DND-41 (cell line): Measurements from ENCODE around the gene MIOS.

Experiments used
- ATAC-seq: fragments of 200-7000 bp; cut with Tn5 transposase; 3 replicates; pipeline ENCODE4 v1.9.1; 2021; ENCODE audit warnings: low read depth; ENCODE audit not compliant: insufficient read depth
- DNase-seq: peaks from one replicate; pipeline ENCODE4 v3.0.0-alpha.2; 2020
- H2AFZ ChIP-seq: 2 replicates; pipeline ENCODE4 v1.6.0; 2012; ENCODE audit warnings: low read depth, low read length
- H3K27ac ChIP-seq: 2 replicates; pipeline ENCODE4 v1.5.1; 2012; ENCODE audit warnings: low read length, inconsistent platforms
- H3K27me3 ChIP-seq: fragments of 200-600 bp; sonication (generic); 2 replicates; pipeline ENCODE4 v1.6.0; 2012; ENCODE audit warnings: low read length, mild to moderate bottlenecking, inconsistent platforms; ENCODE audit not compliant: insufficient read depth, poor library complexity
- H3K36me3 ChIP-seq: 2 replicates; pipeline ENCODE4 v1.5.1; 2012; ENCODE audit warnings: low read length, inconsistent platforms; ENCODE audit not compliant: insufficient read depth
- H3K4me1 ChIP-seq: 2 replicates; pipeline ENCODE4 v1.5.1; 2012; ENCODE audit warnings: mild to moderate bottlenecking, low read length; ENCODE audit not compliant: insufficient read depth
- H3K4me2 ChIP-seq: 2 replicates; pipeline ENCODE4 v1.6.0; 2012; ENCODE audit warnings: mild to moderate bottlenecking, moderate library complexity, low read length, inconsistent platforms; ENCODE audit not compliant: insufficient read depth
- H3K4me3 ChIP-seq, 2 experiments: fragments of 200-600 bp in 1 of 2; shearing (Covaris generic) in 1 of 2; 2 replicates each; pipeline ENCODE4 v1.5.1; 2012 to 2016; ENCODE audit warnings: inconsistent platforms in 2 of 2, low read length in 2 of 2, mild to moderate bottlenecking in 2 of 2, low read depth in 1 of 2, moderate library complexity in 1 of 2
- H3K79me2 ChIP-seq: 2 replicates; pipeline ENCODE4 v1.6.0; 2012; ENCODE audit warnings: low read length, inconsistent platforms; ENCODE audit not compliant: insufficient read depth
- H3K9ac ChIP-seq: 2 replicates; pipeline ENCODE4 v1.6.0; 2012; ENCODE audit warnings: low read depth, mild to moderate bottlenecking, inconsistent platforms, low read length, moderate library complexity
- H3K9me3 ChIP-seq: 2 replicates; pipeline ENCODE4 v1.5.1; 2012; ENCODE audit warnings: low read length, moderate library complexity, mild to moderate bottlenecking, inconsistent platforms; ENCODE audit not compliant: insufficient read depth, severe bottlenecking
- H4K20me1 ChIP-seq: 2 replicates; pipeline ENCODE4 v1.6.0; 2012; ENCODE audit warnings: low read length; ENCODE audit not compliant: insufficient read depth
- EZH2 ChIP-seq: IDR thresholded peaks from 3 replicates; pipeline ENCODE4 v1.6.1; 2012; ENCODE audit warnings: borderline replicate concordance, low read depth, mild to moderate bottlenecking, moderate library complexity, low read length, inconsistent platforms; ENCODE audit not compliant: severe bottlenecking
- TF ChIP-seq, protein P1 (sequence below): IDR thresholded peaks from 2 replicates; pipeline ENCODE4 v1.5.1; 2012; ENCODE audit warnings: borderline replicate concordance, low read length, moderate library complexity, mild to moderate bottlenecking; ENCODE audit not compliant: poor library complexity, severe bottlenecking; ENCODE audit errors: extremely low read depth

The MIOS gene

GRCh38 chr7:7568553-7568952 lies 1.9 kb downstream of the MIOS start:
- Histone ChIP-seq H3K4me1 (peaks cover 40% of the 10 kb centered on the region), H3K9ac (0 out of 2 replicates have a peak overlapping the region, but pooled peaks have one; percentile 91), H3K79me2 (peaks cover 29% of the 10 kb centered on the region), H3K27ac (no peak overlapping the region), H2AFZ (no peak overlapping the region), H4K20me1 (no peaks in the 10 kb centered on the region), H3K4me2 (peak overlapping the region; percentile 74), H3K9me3 (no peaks in the 10 kb centered on the region), H3K36me3 (peaks cover 6% of the 10 kb centered on the region; the same call in 1 of the 2 replicates), H3K4me3 (0 out of 4 replicates have a peak overlapping the region, but pooled peaks of 1 of the 2 experiments have one; percentile 87), H3K27me3 (no peaks in the 10 kb centered on the region)
- DNase-seq, result no peak
- no peak for ATAC-seq
- TF ChIP-seq, protein P1, sequence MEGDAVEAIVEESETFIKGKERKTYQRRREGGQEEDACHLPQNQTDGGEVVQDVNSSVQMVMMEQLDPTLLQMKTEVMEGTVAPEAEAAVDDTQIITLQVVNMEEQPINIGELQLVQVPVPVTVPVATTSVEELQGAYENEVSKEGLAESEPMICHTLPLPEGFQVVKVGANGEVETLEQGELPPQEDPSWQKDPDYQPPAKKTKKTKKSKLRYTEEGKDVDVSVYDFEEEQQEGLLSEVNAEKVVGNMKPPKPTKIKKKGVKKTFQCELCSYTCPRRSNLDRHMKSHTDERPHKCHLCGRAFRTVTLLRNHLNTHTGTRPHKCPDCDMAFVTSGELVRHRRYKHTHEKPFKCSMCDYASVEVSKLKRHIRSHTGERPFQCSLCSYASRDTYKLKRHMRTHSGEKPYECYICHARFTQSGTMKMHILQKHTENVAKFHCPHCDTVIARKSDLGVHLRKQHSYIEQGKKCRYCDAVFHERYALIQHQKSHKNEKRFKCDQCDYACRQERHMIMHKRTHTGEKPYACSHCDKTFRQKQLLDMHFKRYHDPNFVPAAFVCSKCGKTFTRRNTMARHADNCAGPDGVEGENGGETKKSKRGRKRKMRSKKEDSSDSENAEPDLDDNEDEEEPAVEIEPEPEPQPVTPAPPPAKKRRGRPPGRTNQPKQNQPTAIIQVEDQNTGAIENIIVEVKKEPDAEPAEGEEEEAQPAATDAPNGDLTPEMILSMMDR, result no peak
- TF ChIP-seq EZH2, result no peak

GRCh38 chr7:7569081-7569527 lies 2.4 kb downstream of the MIOS start:
- DNase-seq (no peak), ATAC-seq (no peak)
- no peaks in the 10 kb centered on the region for H4K20me1 ChIP-seq
- H3K9me3 ChIP-seq, result no peaks in the 10 kb centered on the region
- H2AFZ ChIP-seq, result no peak overlapping the region
- peaks cover 40% of the 10 kb centered on the region for H3K4me1 ChIP-seq
- TF ChIP-seq, protein P1, result no peak
- no peak for TF ChIP-seq EZH2
- peaks cover 29% of the 10 kb centered on the region for H3K79me2 ChIP-seq
- peak overlapping the region; percentile 74; the same call in 1 of the 2 replicates for H3K4me2 ChIP-seq
- H3K36me3 ChIP-seq, result peaks cover 7% of the 10 kb centered on the region; the same call in 1 of the 2 replicates
- H3K9ac ChIP-seq, result no peak overlapping the region
- no peaks in the 10 kb centered on the region for H3K27me3 ChIP-seq
- H3K4me3 ChIP-seq, result no peak overlapping the region
- H3K27ac ChIP-seq, result no peak overlapping the region

DNA sequence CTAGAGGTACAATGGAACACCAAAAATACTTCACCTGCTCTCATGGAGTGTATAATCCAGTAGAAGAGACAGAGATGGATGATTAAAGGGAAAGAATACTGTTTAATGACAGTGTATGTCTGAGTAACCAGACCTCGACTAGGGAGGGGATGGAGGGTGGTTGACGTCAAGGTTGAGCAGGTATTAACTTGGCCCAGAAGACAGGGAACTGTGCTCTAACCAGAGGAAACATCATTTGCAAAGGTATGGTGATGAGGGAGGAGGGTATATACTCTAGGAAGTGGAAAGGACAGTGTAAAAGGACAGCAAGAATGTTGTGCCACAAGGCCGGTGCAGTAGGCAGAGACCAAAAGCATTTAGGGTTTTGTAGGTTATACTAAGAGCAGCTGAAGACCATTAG lies 2.9 kb downstream of the MIOS start:
- ATAC-seq, result no peak
- Histone ChIP-seq H3K4me2 (peak overlapping the region; percentile 74; the same call in 1 of the 2 replicates), H3K4me3 (no peak overlapping the region), H3K9ac (no peak overlapping the region), H3K4me1 (peaks cover 40% of the 10 kb centered on the region), H4K20me1 (no peaks in the 10 kb centered on the region), H3K9me3 (no peaks in the 10 kb centered on the region), H3K36me3 (peaks cover 7% of the 10 kb centered on the region; the same call in 1 of the 2 replicates), H2AFZ (no peak overlapping the region), H3K79me2 (peaks cover 29% of the 10 kb centered on the region), H3K27me3 (no peaks in the 10 kb centered on the region), H3K27ac (no peak overlapping the region)
- TF ChIP-seq EZH2, result no peak
- TF ChIP-seq, protein P1, result no peak
- DNase-seq, result no peak

- Histone ChIP-seq H3K4me1 (peaks cover 35% of the 10 kb centered on the region), H3K4me3 (no peak overlapping the region), H3K9me3 (no peaks in the 10 kb centered on the region), H2AFZ (no peak overlapping the region), H3K4me2 (no peak overlapping the region), H3K27me3 (no peaks in the 10 kb centered on the region), H4K20me1 (no peaks in the 10 kb centered on the region), H3K36me3 (peaks cover 7% of the 10 kb centered on the region; the same call in 1 of the 2 replicates), H3K79me2 (peaks cover 29% of the 10 kb centered on the region), H3K9ac (no peak overlapping the region), H3K27ac (no peak overlapping the region)
- no peak for ATAC-seq
- DNase-seq, result no peak
- no peak for TF ChIP-seq EZH2
- TF ChIP-seq, protein P1, result no peak
Measured at GRCh38 chr7:7570584-7570983, 3.9 kb downstream of the MIOS start.
